ENCODE data around the gene NAA16. TPM values are rescaled to one million over a fixed set of nuclear protein-coding genes. Genes with fewer than 3 reads are reported as not detected.

NAA16 gene
- total and polyA plus RNA-seq, 10 of the 15 experiments (the other 5 are each of a cell fraction or from before 2014, with no cell fraction given): 5.4 to 18.5 (median 13.2) TPM

- TF ChIP-seq, protein P1, sequence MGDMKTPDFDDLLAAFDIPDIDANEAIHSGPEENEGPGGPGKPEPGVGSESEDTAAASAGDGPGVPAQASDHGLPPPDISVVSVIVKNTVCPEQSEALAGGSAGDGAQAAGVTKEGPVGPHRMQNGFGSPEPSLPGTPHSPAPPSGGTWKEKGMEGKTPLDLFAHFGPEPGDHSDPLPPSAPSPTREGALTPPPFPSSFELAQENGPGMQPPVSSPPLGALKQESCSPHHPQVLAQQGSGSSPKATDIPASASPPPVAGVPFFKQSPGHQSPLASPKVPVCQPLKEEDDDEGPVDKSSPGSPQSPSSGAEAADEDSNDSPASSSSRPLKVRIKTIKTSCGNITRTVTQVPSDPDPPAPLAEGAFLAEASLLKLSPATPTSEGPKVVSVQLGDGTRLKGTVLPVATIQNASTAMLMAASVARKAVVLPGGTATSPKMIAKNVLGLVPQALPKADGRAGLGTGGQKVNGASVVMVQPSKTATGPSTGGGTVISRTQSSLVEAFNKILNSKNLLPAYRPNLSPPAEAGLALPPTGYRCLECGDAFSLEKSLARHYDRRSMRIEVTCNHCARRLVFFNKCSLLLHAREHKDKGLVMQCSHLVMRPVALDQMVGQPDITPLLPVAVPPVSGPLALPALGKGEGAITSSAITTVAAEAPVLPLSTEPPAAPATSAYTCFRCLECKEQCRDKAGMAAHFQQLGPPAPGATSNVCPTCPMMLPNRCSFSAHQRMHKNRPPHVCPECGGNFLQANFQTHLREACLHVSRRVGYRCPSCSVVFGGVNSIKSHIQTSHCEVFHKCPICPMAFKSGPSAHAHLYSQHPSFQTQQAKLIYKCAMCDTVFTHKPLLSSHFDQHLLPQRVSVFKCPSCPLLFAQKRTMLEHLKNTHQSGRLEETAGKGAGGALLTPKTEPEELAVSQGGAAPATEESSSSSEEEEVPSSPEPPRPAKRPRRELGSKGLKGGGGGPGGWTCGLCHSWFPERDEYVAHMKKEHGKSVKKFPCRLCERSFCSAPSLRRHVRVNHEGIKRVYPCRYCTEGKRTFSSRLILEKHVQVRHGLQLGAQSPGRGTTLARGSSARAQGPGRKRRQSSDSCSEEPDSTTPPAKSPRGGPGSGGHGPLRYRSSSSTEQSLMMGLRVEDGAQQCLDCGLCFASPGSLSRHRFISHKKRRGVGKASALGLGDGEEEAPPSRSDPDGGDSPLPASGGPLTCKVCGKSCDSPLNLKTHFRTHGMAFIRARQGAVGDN (IDR thresholded peaks at IDR 0.05): no peak
- TF ChIP-seq MXI1 (IDR thresholded peaks at IDR 0.05; ENCODE audit: low read depth, low read length) (no peak), IKZF2 (IDR thresholded peaks at IDR 0.05) (no peak), CREM (IDR thresholded peaks at IDR 0.05; ENCODE audit: low read depth) (no peak), CHD2 (IDR thresholded peaks at IDR 0.05; ENCODE audit: borderline replicate concordance, low read depth, low read length) (no peak)
These were observed 8.3 kb upstream of the NAA16 start (continued) for GRCh38 chr13:41302743-41303142.

DNA sequence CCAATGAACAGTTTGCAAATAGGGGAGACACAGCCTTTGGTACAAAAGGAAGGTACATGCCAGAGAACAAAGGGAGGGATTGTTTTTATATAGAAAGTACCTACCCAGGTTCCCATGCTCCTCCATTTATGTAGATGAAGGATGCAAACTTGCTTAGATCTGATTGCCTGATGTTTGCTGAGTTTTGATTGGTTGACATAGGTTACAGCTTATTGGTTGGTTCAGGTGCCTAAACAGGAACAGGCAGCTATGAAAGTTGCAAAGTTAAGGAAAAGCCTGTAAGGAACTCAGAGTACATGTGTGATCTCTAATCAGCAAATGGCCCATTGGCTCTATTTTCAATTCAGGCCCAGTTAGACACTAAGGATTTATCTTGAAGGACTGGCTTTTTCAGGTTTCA lies 6.5 kb upstream of the NAA16 start:
- Histone ChIP-seq H3K4me1 (ENCODE audit: control insufficient read depth, insufficient read depth, low read length) (no peaks in the 10 kb centered on the region), H3K9ac (ENCODE audit: control insufficient read depth, insufficient read depth, low read length) (no peak overlapping the region), H3K79me2 (ENCODE audit: control insufficient read depth, insufficient read depth, low read length) (no peaks in the 10 kb centered on the region), H4K20me1 (ENCODE audit: control insufficient read depth, insufficient read depth) (no peaks in the 10 kb centered on the region), H3K27me3 (replicated peaks in 1 of 2; ENCODE audit: control insufficient read depth in 2 of 2, insufficient read depth in 2 of 2, low read length in 1 of 2) (no peaks in the 10 kb centered on the region), H3K9me3 (replicated peaks; ENCODE audit: control insufficient read depth, insufficient read depth, low read length) (no peaks in the 10 kb centered on the region), H3K4me3 (no peak overlapping the region), H3K4me2 (ENCODE audit: control insufficient read depth, insufficient read depth) (no peak overlapping the region), H3K36me3 (ENCODE audit: control insufficient read depth in 2 of 2, insufficient read depth in 2 of 2, low read length in 1 of 2) (no peaks in the 10 kb centered on the region), H3K27ac (ENCODE audit: control insufficient read depth, insufficient read depth) (no peak overlapping the region), H2AFZ (ENCODE audit: control insufficient read depth, low read depth, low read length) (no peak overlapping the region)
- intact Hi-C loops (cut with micrococcal nuclease; ENCODE audit: unreplicated experiment): no loop called here
- ChIA-PET SMC1A (ENCODE audit: uncharacterized antibody, unreplicated experiment) (interaction anchor here (0.5 to 0.7 kb wide), 3 partner anchors 11 to 330 kb away, joined by 3 to 5 read pairs (median 4); no protein-coding TSS in a partner anchor), RAD21 (ENCODE audit: unreplicated experiment) (no interaction called here), CTCF (no interaction called here), POLR2A (no interaction called here)
- TF ChIP-seq MAX (IDR thresholded peaks at IDR 0.05; ENCODE audit: low read depth, low read length): no peak
- no peak for TF ChIP-seq YY1 (IDR thresholded peaks at IDR 0.05; ENCODE audit: low read depth, low read length)
- no peak for TF ChIP-seq ZBTB40 (IDR thresholded peaks at IDR 0.05; ENCODE audit: borderline replicate concordance)
- no peak for TF ChIP-seq NR2C2 (IDR thresholded peaks at IDR 0.05; ENCODE audit: borderline replicate concordance, control insufficient read depth, insufficient read length, low read depth)
- no peak for TF ChIP-seq EP300 (IDR thresholded peaks at IDR 0.05; ENCODE audit: borderline replicate concordance in 1 of 2, control insufficient read depth in 1 of 2, low read depth in 2 of 2, low read length in 2 of 2)
- TF ChIP-seq HCFC1 (IDR thresholded peaks at IDR 0.05; ENCODE audit: low read length): no peak
- no peak for TF ChIP-seq TCF12 (IDR thresholded peaks at IDR 0.05; ENCODE audit: low read depth, low read length)
- TF ChIP-seq IRF3 (IDR thresholded peaks at IDR 0.05): no peak
- no peak for TF ChIP-seq RCOR1 (conservative IDR thresholded peaks at IDR 0.05; ENCODE audit: low read depth, low read length)
- no peak for TF ChIP-seq FOXK2 (IDR thresholded peaks at IDR 0.05)
- BruUV-seq (replicated peaks): no TSS peak
- DNase-seq (ENCODE audit: low read depth, low spot score) (no peak), FAIRE-seq (no peak), ATAC-seq (no peak)
- in situ Hi-C loops (cut with MboI): no loop called here

Measured in GM12878 (cell line).